Measurements from ENCODE around the gene SOCS1. TPM values are rescaled to one million over a fixed set of nuclear protein-coding genes. Genes with fewer than 3 reads are reported as not detected.
A peak's percentile ranks its signal among the peaks of the same experiment; 100 is the strongest.

SOCS1 gene
- total and polyA plus RNA-seq, 9 of the 15 experiments (the other 6 are each of a cell fraction or from before 2014, with no cell fraction given): 0.04 to 7.5 (median 2.3) TPM

GRCh38 chr16:11229906-11230305, 26.1 kb downstream of the SOCS1 start:
- no peaks in the 10 kb centered on the region for H3K9me3 ChIP-seq (replicated peaks; ENCODE audit: control insufficient read depth, insufficient read depth, low read depth, low read length)
- H4K20me1 ChIP-seq (replicated peaks; ENCODE audit: control insufficient read depth, insufficient read depth, low read length): no peaks in the 10 kb centered on the region
- ChIA-PET CTCF (ENCODE audit: low intra/inter-chr PET ratio) (no interaction called here), POLR2A (interaction anchor here (0.6 to 1.4 kb wide), 3 partner anchors 8 to 19 kb away, joined by 3 to 5 read pairs (median 4); no protein-coding TSS in a partner anchor)
- no peaks in the 10 kb centered on the region for H3K36me3 ChIP-seq (ENCODE audit: control insufficient read depth, insufficient read depth, low read length)
- WGBS (ENCODE audit: insufficient coverage, low coverage, missing lambda C conversion rate): 84% methylated on average over 4 of the region's 4 CpGs
- FAIRE-seq (no peak), DNase-seq (ENCODE audit: extremely low read depth in 1 of 4, low spot score in 3 of 4) (no peak), ATAC-seq (no peak)
- no peak overlapping the region for H3K4me3 ChIP-seq
- no peaks in the 10 kb centered on the region for H3K9me1 ChIP-seq (ENCODE audit: control insufficient read depth, insufficient read depth, low read length)
- TF ChIP-seq ZNF77 (CRISPR knock-in tag; IDR thresholded peaks at IDR 0.05): no peak
- no peak for TF ChIP-seq NCOR1 (IDR thresholded peaks at IDR 0.05)
- no peak for TF ChIP-seq SP1 (CRISPR knock-in tag; IDR thresholded peaks at IDR 0.05)
- TF ChIP-seq ZNF609 (CRISPR knock-in tag; IDR thresholded peaks at IDR 0.05; ENCODE audit: borderline replicate concordance): no peak
- TF ChIP-seq ZNF75A (CRISPR knock-in tag; IDR thresholded peaks at IDR 0.05): no peak
- TF ChIP-seq PRDM10 (IDR thresholded peaks at IDR 0.05; ENCODE audit: partially characterized antibody): no peak
- TF ChIP-seq SOX6 (IDR thresholded peaks at IDR 0.05): no peak
- TF ChIP-seq ZNF184 (CRISPR knock-in tag; IDR thresholded peaks at IDR 0.05): no peak
- TF ChIP-seq BHLHE40 (IDR thresholded peaks at IDR 0.05; ENCODE audit: low read length): no peak
- TF ChIP-seq LEF1 (IDR thresholded peaks at IDR 0.05): no peak
- no peak for TF ChIP-seq SMAD3 (CRISPR knock-in tag; conservative IDR thresholded peaks at IDR 0.05)
- no peak for TF ChIP-seq ZNF717 (CRISPR knock-in tag; IDR thresholded peaks at IDR 0.05)
- TF ChIP-seq PML (IDR thresholded peaks at IDR 0.05; ENCODE audit: low read length): no peak
- TF ChIP-seq KDM2B (CRISPR knock-in tag; IDR thresholded peaks at IDR 0.05): no peak
- TF ChIP-seq ZC3H4 (CRISPR knock-in tag; IDR thresholded peaks at IDR 0.05; ENCODE audit: borderline replicate concordance): no peak
- no peaks in the 10 kb centered on the region for H3K27me3 ChIP-seq (ENCODE audit: control insufficient read depth in 2 of 2, insufficient read depth in 2 of 2, low read length in 2 of 2)
- in situ Hi-C loops (cut with MboI) (no loop called here), intact Hi-C loops (cut with micrococcal nuclease) (no loop called here)
- BruUV-seq (replicated peaks): no TSS peak
- peaks cover 40 to 43% of the 10 kb centered on the region in 2 experiments for H3K4me1 ChIP-seq (replicated peaks in 1 of 2; ENCODE audit: control insufficient read depth in 2 of 2, insufficient read depth in 2 of 2, low read length in 2 of 2)
- no peak overlapping the region for H2AFZ ChIP-seq (ENCODE audit: low read depth, low read length)
- no peak overlapping the region for H3K4me2 ChIP-seq (ENCODE audit: insufficient read depth, low read length)
- H3K79me2 ChIP-seq (ENCODE audit: control insufficient read depth, insufficient read depth, low read length): no peaks in the 10 kb centered on the region
- H3K27ac ChIP-seq (ENCODE audit: extremely low read depth, low read depth, low read length): no peak overlapping the region
- peak overlapping the region in 1 of 2 experiments; percentile 19; a peak in 2 of 4 replicates for H3K9ac ChIP-seq (ENCODE audit: insufficient read depth in 1 of 2, low read depth in 2 of 2, low read length in 2 of 2)

Data from K562 (cell line).